ENCODE measurements around the gene KIAA1549.

KIAA1549 gene

DNA sequence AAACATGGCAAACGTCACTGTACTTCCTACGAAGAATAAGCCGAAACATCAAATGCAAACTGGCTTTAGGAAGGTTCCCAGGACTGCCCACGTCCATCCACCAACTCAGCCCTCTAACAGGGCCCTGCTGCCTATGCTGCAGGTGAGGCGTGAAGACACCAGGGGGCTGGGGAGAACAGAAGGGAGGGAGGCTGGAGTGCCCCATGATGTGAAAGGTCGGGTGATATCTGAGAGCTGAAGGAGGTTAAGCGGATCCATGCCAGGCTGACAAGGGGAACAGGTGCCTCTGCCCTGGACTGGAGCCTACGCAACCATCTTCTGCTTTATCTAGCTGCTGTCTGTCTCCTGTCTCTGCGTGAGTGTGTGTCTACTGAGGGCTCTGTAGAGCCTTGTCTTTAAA lies 143.0 kb downstream of the KIAA1549 start:
- H3K9me3 ChIP-seq (ENCODE audit: control insufficient read depth, insufficient read depth, low read length): no peaks in the 10 kb centered on the region
- no peaks in the 10 kb centered on the region for H3K36me3 ChIP-seq (ENCODE audit: insufficient read depth, low read length)

DNA sequence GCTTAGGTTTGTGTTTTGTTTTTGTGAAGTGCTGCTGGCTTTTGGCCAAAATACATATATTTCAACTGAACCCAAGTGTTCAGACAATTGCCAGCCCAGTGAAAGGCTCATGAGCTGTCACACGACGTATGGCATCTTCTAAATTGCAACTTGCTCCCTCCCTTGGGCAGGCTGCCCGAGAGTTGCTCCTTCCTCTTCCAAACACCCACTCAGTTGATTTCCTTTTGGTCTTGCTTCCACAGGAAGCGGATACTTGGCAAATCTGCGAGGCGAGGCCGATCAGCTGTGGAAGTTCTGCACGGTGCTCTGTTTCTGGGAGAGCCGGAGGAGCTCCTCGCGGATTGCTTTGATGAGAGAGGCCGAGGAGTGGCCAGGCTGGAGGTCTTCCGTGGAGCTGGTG lies 143.6 kb downstream of the KIAA1549 start:
- Histone ChIP-seq H3K9me3 (ENCODE audit: control insufficient read depth, insufficient read depth, low read length) (no peaks in the 10 kb centered on the region), H3K36me3 (ENCODE audit: insufficient read depth, low read length) (no peaks in the 10 kb centered on the region), H3K4me1 (ENCODE audit: insufficient read depth, low read length) (peaks cover 4% of the 10 kb centered on the region), H3K9ac (ENCODE audit: low read depth, low read length) (no peak overlapping the region)

More for the DNA sequence above, 143.0 kb downstream of the KIAA1549 start:
- no peak overlapping the region for H3K9ac ChIP-seq (ENCODE audit: low read depth, low read length)
- H3K4me1 ChIP-seq (ENCODE audit: insufficient read depth, low read length): peaks cover 4% of the 10 kb centered on the region

DNA sequence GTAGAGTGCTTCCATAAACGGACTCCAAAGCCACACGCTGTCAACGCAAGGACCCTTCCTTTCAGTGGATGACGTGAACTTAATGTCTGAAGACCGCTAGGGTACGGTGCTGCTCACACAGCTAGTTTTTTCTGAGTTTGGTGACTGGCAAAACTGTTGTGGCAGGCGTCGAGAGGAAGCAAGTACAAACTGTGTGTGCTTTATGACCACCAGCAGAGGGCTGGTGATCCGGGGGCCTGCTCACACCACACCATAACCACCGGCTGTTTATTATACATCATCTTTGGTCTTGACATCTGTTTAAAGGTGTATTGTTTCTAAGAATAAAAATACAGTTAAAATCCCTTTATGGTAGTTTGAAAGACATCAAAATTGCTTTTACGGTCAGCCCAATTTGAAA lies 146.1 kb downstream of the KIAA1549 start:
- no peaks in the 10 kb centered on the region for H3K36me3 ChIP-seq (ENCODE audit: insufficient read depth, low read length)
- H3K9me3 ChIP-seq (ENCODE audit: control insufficient read depth, insufficient read depth, low read length): no peaks in the 10 kb centered on the region
- H3K9ac ChIP-seq (ENCODE audit: low read depth, low read length): no peak overlapping the region
- H3K4me1 ChIP-seq (ENCODE audit: insufficient read depth, low read length): no peaks in the 10 kb centered on the region

DNA sequence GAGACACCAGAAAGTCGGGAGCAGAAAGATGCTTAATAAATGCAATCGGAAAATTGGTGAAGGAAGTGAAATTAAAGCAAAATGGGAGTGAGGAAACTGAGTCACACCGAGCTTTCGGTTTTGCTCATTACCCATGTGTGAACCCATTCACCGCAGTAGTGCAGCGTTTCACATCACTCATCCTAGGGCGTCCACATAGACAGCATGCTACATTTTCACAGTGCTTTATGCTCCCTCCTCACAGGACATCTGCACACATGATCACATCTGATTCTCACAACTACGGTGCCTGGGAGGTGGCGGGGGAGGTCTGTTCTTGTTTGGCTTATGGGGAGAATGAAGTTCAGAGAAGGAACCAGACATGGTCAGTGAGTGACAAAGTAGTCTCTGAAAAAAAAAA lies 146.6 kb downstream of the KIAA1549 start:
- no peak overlapping the region for H3K9ac ChIP-seq (ENCODE audit: low read depth, low read length)
- no peaks in the 10 kb centered on the region for H3K4me1 ChIP-seq (ENCODE audit: insufficient read depth, low read length)
- no peaks in the 10 kb centered on the region for H3K9me3 ChIP-seq (ENCODE audit: control insufficient read depth, insufficient read depth, low read length)
- H3K36me3 ChIP-seq (ENCODE audit: insufficient read depth, low read length): no peaks in the 10 kb centered on the region

DNA sequence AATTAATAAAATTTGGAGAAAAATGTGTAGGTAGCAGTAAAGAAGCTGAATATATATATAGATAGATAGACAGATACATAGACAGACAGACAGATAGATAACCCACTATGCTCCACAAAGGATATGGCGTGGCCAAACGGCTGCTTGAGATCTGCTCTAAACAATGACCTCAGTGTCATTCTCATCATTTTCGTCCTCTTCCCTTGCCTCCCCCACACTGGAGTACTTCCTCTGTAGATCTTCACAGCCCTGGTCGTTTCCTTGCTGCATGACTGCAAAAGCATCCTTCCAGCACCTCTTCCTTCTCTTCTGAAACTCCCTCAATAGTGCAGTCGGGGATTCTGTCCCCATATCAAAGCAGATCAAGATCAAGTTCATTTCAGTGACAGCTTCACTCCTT lies 147.6 kb downstream of the KIAA1549 start:
- H3K36me3 ChIP-seq (ENCODE audit: insufficient read depth, low read length): no peaks in the 10 kb centered on the region
- no peaks in the 10 kb centered on the region for H3K9me3 ChIP-seq (ENCODE audit: control insufficient read depth, insufficient read depth, low read length)

DNA sequence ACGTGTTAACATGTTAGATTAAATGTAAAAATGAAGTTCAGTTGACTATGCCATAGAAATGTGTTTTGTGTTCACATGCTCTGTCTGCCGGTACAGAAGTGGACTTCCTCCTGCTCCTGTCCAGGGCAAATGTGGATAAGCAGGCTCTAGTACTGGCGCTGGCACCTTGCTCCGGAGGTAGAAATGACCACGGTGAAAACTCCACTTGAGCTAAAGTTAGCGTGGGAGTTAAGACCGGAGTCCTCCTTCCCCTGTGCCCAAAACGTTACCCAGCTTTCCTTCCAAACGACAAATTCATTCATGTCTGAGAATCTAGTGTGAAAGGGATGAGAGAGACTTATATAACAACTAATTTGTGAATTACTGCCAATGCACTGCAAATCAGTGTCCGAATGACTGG lies 148.2 kb downstream of the KIAA1549 start:
- Histone ChIP-seq H3K4me1 (ENCODE audit: insufficient read depth, low read length) (no peaks in the 10 kb centered on the region), H3K36me3 (ENCODE audit: insufficient read depth, low read length) (no peaks in the 10 kb centered on the region), H3K9ac (ENCODE audit: low read depth, low read length) (no peak overlapping the region), H3K9me3 (ENCODE audit: control insufficient read depth, insufficient read depth, low read length) (no peaks in the 10 kb centered on the region)

More for the DNA sequence above, 147.6 kb downstream of the KIAA1549 start:
- no peaks in the 10 kb centered on the region for H3K4me1 ChIP-seq (ENCODE audit: insufficient read depth, low read length)
- H3K9ac ChIP-seq (ENCODE audit: low read depth, low read length): no peak overlapping the region

DNA sequence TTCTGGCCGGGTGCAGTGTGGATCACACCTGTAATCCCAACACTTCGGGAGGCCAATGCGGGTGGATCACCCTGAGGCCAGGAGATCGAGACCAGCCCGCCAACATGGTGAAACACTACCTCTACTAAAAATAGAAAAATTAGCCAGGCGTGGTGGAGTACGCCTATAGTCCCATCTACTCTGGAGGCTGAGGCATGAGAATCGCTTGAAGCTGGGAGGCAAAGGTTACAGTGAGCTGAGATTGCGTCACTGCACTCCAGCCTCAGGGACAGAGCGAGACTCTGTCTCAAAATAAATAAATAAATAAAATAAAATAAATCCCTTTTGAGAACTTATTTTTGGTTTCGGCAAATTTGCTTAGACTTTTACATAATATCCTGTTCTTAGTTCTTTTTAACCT lies 151.9 kb downstream of the KIAA1549 start:
- no peaks in the 10 kb centered on the region for H3K9me3 ChIP-seq (ENCODE audit: control insufficient read depth, insufficient read depth, low read length)
- H3K36me3 ChIP-seq (ENCODE audit: insufficient read depth, low read length): no peaks in the 10 kb centered on the region
- H3K4me1 ChIP-seq (ENCODE audit: insufficient read depth, low read length): no peaks in the 10 kb centered on the region
- H3K9ac ChIP-seq (ENCODE audit: low read depth, low read length): no peak overlapping the region

DNA sequence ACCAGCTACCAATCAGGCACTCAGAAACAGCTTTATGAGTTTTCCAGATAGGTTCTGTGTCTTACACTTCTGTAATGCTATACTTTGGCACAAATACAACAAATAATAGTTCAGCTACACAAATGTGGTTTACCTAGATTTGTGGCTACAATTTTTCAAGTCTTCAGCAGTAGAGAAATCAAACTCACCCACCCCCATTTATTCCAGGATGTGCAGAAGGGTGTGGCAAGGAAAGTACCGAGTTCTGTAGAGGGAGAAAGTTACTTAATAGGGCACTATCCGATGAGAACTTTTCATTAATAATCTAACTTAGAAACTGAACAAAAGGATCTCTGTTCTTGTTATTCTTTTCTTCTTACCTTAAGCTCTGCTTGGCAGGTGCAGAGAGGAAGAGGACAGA lies 152.9 kb downstream of the KIAA1549 start:
- Histone ChIP-seq H3K9ac (ENCODE audit: low read depth, low read length) (no peak overlapping the region), H3K4me1 (ENCODE audit: insufficient read depth, low read length) (no peaks in the 10 kb centered on the region), H3K9me3 (ENCODE audit: control insufficient read depth, insufficient read depth, low read length) (no peaks in the 10 kb centered on the region), H3K36me3 (ENCODE audit: insufficient read depth, low read length) (no peaks in the 10 kb centered on the region)

DNA sequence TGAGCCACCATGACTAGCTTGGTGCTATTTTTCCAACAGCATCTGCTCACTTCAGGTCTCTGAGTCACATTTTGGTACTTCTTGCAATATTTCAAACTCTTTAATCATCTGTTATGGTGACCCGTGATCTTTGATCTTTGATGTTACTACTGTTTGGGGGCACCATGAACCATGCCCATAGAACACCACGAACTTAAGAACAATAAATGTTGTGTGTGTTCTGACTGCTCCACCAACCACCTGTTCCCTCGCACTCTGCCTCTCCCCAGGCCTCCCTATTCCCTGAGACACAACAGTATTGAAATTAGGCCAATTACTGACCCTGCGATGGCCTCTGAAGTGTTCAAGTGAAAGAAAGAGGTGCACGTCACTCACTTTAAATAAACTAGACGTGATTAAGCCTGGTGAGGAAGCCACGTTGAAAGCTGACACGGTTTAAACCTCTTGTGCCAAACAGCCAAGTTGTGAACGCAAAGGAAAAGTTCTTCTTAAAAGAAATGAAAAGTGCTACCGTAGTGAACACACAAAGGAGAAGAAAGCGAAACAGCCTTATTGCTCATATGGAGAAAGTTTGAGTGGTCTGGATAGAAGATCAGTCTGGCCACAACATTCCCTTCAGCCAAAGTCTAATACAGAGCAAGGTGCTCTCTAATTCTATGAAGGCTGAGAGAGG lies 156.0 kb downstream of the KIAA1549 start:
- H3K4me1 ChIP-seq (ENCODE audit: insufficient read depth, low read length): no peaks in the 10 kb centered on the region
- no peak overlapping the region for H3K9ac ChIP-seq (ENCODE audit: low read depth, low read length)
- H3K36me3 ChIP-seq (ENCODE audit: insufficient read depth, low read length): no peaks in the 10 kb centered on the region

DNA sequence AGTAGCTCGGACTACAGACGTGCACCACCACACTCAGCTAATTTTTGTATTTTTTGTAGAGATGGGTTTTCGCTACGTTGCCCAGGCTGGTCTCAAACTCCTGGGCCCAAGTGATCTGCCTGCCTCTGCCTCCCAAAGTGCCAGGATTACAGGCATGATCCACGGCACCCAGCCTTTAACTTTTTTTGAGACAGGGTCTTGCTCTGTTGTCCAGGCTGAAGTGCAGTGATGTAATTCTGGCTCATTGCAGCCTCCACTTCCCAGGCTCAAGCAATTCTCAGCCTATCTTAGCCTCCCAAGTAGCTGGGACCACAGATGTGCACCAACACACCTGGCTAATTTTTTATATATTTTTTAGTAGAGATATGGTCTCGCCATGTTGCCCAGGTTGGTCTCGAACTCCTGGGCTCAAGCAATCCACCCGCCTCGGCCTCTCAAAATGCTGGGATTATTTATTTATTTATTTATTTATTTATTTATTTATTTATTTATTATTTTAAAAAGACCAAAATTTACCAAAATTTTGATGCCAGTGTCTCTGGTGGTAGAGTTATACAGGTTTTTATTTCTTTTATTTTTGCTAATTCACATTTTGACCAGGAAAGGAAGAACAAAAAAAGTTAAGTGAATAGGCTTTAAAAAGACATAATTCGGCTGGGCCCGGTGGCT lies 158.2 kb downstream of the KIAA1549 start:
- Histone ChIP-seq H3K36me3 (ENCODE audit: insufficient read depth, low read length) (no peaks in the 10 kb centered on the region), H3K9ac (ENCODE audit: low read depth, low read length) (no peak overlapping the region), H3K9me3 (ENCODE audit: control insufficient read depth, insufficient read depth, low read length) (no peaks in the 10 kb centered on the region), H3K4me1 (ENCODE audit: insufficient read depth, low read length) (no peaks in the 10 kb centered on the region)

More for the DNA sequence above, 156.0 kb downstream of the KIAA1549 start:
- no peaks in the 10 kb centered on the region for H3K9me3 ChIP-seq (ENCODE audit: control insufficient read depth, insufficient read depth, low read length)

DNA sequence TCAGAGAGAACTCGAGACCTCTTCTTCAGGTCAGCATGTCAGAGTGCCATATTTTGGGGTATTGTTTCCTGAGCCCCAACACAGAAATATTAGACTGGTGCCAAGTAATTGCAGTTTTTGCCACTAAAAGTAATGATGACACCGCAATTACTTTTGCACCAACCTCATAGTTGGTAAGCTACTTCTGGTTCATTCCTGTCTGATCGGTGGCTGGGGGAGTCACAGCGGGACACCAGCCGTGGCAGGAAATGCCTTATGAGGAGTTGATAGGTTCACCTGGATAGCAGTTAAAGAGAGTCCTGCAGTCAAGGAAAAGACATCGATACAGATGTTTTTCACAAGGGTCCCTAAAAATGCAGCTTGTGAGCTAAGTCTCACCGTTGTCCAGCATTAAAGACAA lies 159.3 kb downstream of the KIAA1549 start:
- H3K9me3 ChIP-seq (ENCODE audit: control insufficient read depth, insufficient read depth, low read length): no peaks in the 10 kb centered on the region
- H3K4me1 ChIP-seq (ENCODE audit: insufficient read depth, low read length): no peaks in the 10 kb centered on the region
- no peak overlapping the region for H3K9ac ChIP-seq (ENCODE audit: low read depth, low read length)
- no peaks in the 10 kb centered on the region for H3K36me3 ChIP-seq (ENCODE audit: insufficient read depth, low read length)

DNA sequence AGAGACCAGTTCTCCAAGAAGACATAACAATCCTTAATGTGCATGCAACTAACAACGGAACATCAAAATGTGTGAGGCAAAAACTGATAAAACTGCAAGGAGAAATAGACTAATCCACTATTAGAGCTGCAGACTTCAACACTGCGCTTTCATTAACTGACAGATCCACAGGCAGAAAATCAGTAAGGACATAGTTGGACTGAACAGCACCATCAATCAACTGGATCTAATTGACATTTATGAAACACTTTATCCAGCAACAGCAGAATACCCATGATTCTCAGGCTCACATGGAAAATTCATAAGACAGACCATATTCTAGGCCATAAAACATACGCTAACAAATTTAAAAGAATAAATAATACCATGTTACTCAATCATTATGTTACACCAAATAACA lies 161.6 kb downstream of the KIAA1549 start:
- H3K4me1 ChIP-seq (ENCODE audit: insufficient read depth, low read length): no peaks in the 10 kb centered on the region
- H3K9ac ChIP-seq (ENCODE audit: low read depth, low read length): no peak overlapping the region
- H3K36me3 ChIP-seq (ENCODE audit: insufficient read depth, low read length): no peaks in the 10 kb centered on the region
- H3K9me3 ChIP-seq (ENCODE audit: control insufficient read depth, insufficient read depth, low read length): no peaks in the 10 kb centered on the region

DNA sequence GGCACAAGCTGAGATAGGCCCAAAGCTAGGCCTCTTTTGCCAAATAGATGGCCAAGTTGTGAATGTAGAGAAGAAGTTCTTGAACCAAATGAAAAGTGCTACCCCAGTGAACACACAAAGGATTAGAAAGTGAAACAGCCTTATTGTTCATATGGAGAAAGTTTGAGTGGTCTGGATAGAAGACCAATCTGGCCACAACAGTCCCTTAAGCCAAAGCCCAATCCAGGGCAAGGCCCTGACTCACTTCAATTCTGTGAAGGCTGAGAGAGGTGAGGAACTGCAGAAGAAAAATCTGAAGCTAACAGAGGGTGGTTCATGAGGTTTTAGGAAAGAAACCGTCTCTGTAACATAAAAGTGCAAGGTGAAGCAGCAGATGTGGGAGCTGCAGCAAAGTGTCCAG lies 164.5 kb downstream of the KIAA1549 start:
- Histone ChIP-seq H3K9me3 (ENCODE audit: control insufficient read depth, insufficient read depth, low read length) (no peaks in the 10 kb centered on the region), H3K9ac (ENCODE audit: low read depth, low read length) (no peak overlapping the region)

DNA sequence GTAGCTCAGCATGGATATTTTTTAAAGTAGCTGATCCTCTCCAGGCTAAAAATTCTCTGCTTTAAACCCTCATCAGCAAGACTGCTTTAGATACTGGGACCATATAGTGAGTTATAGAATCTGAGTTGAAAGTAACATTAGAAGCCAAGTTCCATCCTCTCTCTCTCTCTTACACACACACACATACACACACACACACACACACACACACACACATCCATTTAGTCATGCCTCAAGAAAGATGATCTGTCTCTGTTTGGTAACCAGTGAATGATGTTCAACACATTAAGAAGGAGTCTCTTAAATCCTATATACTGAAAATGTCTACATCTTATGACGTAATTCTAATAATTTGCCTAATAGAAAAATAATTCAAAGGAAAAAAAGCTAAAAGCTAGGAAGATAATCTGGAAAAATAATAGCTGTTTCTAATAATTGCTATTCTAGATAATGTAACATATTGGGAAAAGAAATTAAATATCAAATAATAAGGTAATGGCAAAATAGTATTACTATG lies 166.3 kb downstream of the KIAA1549 start:
- H3K36me3 ChIP-seq (ENCODE audit: insufficient read depth, low read length): no peaks in the 10 kb centered on the region
- H3K9me3 ChIP-seq (ENCODE audit: control insufficient read depth, insufficient read depth, low read length): no peaks in the 10 kb centered on the region
- H3K9ac ChIP-seq (ENCODE audit: low read depth, low read length): no peak overlapping the region
- no peaks in the 10 kb centered on the region for H3K4me1 ChIP-seq (ENCODE audit: insufficient read depth, low read length)

More for the DNA sequence above, 164.5 kb downstream of the KIAA1549 start:
- H3K36me3 ChIP-seq (ENCODE audit: insufficient read depth, low read length): no peaks in the 10 kb centered on the region
- H3K4me1 ChIP-seq (ENCODE audit: insufficient read depth, low read length): no peaks in the 10 kb centered on the region

DNA sequence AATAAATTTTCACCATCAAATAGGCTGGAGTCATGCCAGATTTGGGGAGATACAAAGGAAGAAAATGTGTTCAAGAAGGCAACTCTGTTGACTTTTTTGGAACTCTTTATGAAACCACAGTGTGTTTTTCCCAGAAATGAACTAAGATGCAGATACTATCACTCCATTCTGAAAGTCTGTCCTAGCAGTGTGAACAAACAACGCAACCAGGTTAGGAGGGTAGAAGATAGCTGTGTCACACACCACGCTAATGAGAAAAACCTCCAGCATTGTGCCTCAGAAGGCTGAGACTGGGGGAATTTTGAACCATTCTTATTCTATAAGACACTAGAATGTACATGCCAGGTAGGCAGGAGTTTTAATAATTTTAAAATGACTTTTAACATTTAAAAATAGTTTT lies 167.2 kb downstream of the KIAA1549 start:
- Histone ChIP-seq H3K9me3 (ENCODE audit: control insufficient read depth, insufficient read depth, low read length) (no peaks in the 10 kb centered on the region), H3K9ac (ENCODE audit: low read depth, low read length) (no peak overlapping the region), H3K4me1 (ENCODE audit: insufficient read depth, low read length) (no peaks in the 10 kb centered on the region), H3K36me3 (ENCODE audit: insufficient read depth, low read length) (no peaks in the 10 kb centered on the region)
